PFSK-1 (cell line): Measurements from ENCODE around the gene MMP23B.

Experiments
- FOXP2 ChIP-seq: optimal IDR thresholded peaks from 2 replicates; pipeline ENCODE3; 2011; ENCODE audit warnings: borderline replicate concordance, control low read depth, inconsistent platforms; ENCODE audit not compliant: insufficient read depth; ENCODE audit errors: extremely low read length, extremely low read depth
- POLR2AphosphoS5 ChIP-seq: IDR thresholded peaks from 2 replicates; pipeline ENCODE4 v1.6.1; 2012; ENCODE audit warnings: low read depth, mild to moderate bottlenecking, control low read depth, low read length, moderate library complexity
- REST ChIP-seq, 2 experiments: IDR thresholded peaks; 2 replicates each; pipeline versions ENCODE4 v1.6.1 to v1.8.0; 2011 to 2012; ENCODE audit warnings: low read depth in 2 of 2, low read length in 2 of 2, control low read depth in 1 of 2, inconsistent platforms in 1 of 2, mild to moderate bottlenecking in 1 of 2, moderate library complexity in 1 of 2; ENCODE audit not compliant: insufficient read depth in 1 of 2
- SIN3A ChIP-seq: IDR thresholded peaks from 2 replicates; pipeline ENCODE4 v1.6.1; 2012; ENCODE audit warnings: mild to moderate bottlenecking, low read length, moderate library complexity, borderline replicate concordance; ENCODE audit not compliant: insufficient read depth
- TAF1 ChIP-seq: IDR thresholded peaks from 2 replicates; pipeline ENCODE4 v1.6.1; 2012; ENCODE audit warnings: low read length, control low read depth, borderline replicate concordance; ENCODE audit not compliant: insufficient read depth

Gene MMP23B

GRCh38 chr1:1616838-1617237 is 15.1 kb upstream of the MMP23B start:
- TF ChIP-seq POLR2AphosphoS5 = no peak
- no peak for TF ChIP-seq REST (IDR thresholded peaks at IDR 0.05; ENCODE audit: insufficient read depth in 1 of 2, low read depth in 2 of 2, low read length in 2 of 2)
- no peak for TF ChIP-seq SIN3A
- no peak for TF ChIP-seq FOXP2
- TF ChIP-seq TAF1 = no peak

- no peak for TF ChIP-seq TAF1
- no peak for TF ChIP-seq FOXP2
- TF ChIP-seq REST (IDR thresholded peaks at IDR 0.05; ENCODE audit: insufficient read depth in 1 of 2, low read depth in 2 of 2, low read length in 2 of 2) = no peak
- no peak for TF ChIP-seq SIN3A
- no peak for TF ChIP-seq POLR2AphosphoS5
These were observed 14.5 kb upstream of the MMP23B start for GRCh38 chr1:1617516-1617915.

- TF ChIP-seq FOXP2 = no peak
- no peak for TF ChIP-seq POLR2AphosphoS5
- TF ChIP-seq REST (IDR thresholded peaks at IDR 0.05; ENCODE audit: insufficient read depth in 1 of 2, low read depth in 2 of 2, low read length in 2 of 2) = no peak
- no peak for TF ChIP-seq SIN3A
- no peak for TF ChIP-seq TAF1
These were observed 14.0 kb upstream of the MMP23B start for GRCh38 chr1:1617925-1618324.

GRCh38 chr1:1618396-1619068 is 13.4 kb upstream of the MMP23B start:
- TF ChIP-seq FOXP2 = no peak
- TF ChIP-seq REST (IDR thresholded peaks at IDR 0.05; ENCODE audit: insufficient read depth in 1 of 2, low read depth in 2 of 2, low read length in 2 of 2) = no peak

GRCh38 chr1:1619917-1620361 is 12.0 kb upstream of the MMP23B start:
- no peak for TF ChIP-seq REST (IDR thresholded peaks at IDR 0.05; ENCODE audit: insufficient read depth in 1 of 2, low read depth in 2 of 2, low read length in 2 of 2)
- TF ChIP-seq SIN3A = no peak
- no peak for TF ChIP-seq POLR2AphosphoS5
- no peak for TF ChIP-seq TAF1
- no peak for TF ChIP-seq FOXP2
